H1 (cell line): ENCODE data around the gene PNLIP. TPM values are rescaled to one million over a fixed set of nuclear protein-coding genes. Genes with fewer than 3 reads are reported as not detected.

Source experiments
- CTCF ChIA-PET: fragments of 300-600 bp; sonication (Branson Sonifier 250); formaldehyde crosslinking; loops from one replicate; lab custom pipeline; 2021; ENCODE audit not compliant: partially characterized antibody; lab: Charles Lee
- POLR2A ChIA-PET: fragments of 300-600 bp; sonication (Branson Sonifier 250); formaldehyde crosslinking; loops from one replicate; lab custom pipeline; 2021; ENCODE audit warnings: inconsistent platforms; ENCODE audit not compliant: partially characterized antibody; lab: Charles Lee
- DNase-seq, 2 experiments: peaks; one replicate each; pipeline versions ENCODE4 v3.0.0 to v3.0.0-alpha.2; 2010 to 2022; ENCODE audit warnings: low spot score in 2 of 2, low read depth in 1 of 2, mixed read lengths in 1 of 2
- FAIRE-seq: peaks from 2 replicates; lab custom pipeline; 2011; peaks lifted over from hg19 to GRCh38; lab: Jason Lieb, UNC
- H2AFZ ChIP-seq: 2 replicates; pipeline ENCODE4 v1.8.1; 2012; ENCODE audit warnings: low read length, inconsistent platforms
- H2AK5ac ChIP-seq: 2 replicates; pipeline ENCODE4 v1.6.1; 2013; ENCODE audit warnings: low read depth, low read length
- H2BK120ac ChIP-seq: replicated peaks from 2 replicates; pipeline ENCODE3; 2013; ENCODE audit warnings: low read depth, low read length, inconsistent platforms
- H2BK12ac ChIP-seq: 2 replicates; pipeline ENCODE4 v1.6.1; 2013; ENCODE audit warnings: low read depth, low read length
- H2BK15ac ChIP-seq: 2 replicates; pipeline ENCODE4 v1.6.1; 2013; ENCODE audit warnings: low read length
- H2BK20ac ChIP-seq: 2 replicates; pipeline ENCODE4 v1.6.1; 2013; ENCODE audit warnings: low read length
- H2BK5ac ChIP-seq: 2 replicates; pipeline ENCODE4 v1.6.1; 2013; ENCODE audit warnings: low read depth, low read length
- H3K14ac ChIP-seq: 2 replicates; pipeline ENCODE4 v1.6.1; 2013; ENCODE audit warnings: inconsistent platforms; ENCODE audit not compliant: insufficient read length
- H3K18ac ChIP-seq: 2 replicates; pipeline ENCODE4 v1.6.1; 2013; ENCODE audit warnings: low read length; ENCODE audit errors: extremely low read depth
- H3K23ac ChIP-seq: 2 replicates; pipeline ENCODE4 v1.6.1; 2013; ENCODE audit warnings: inconsistent platforms; ENCODE audit not compliant: insufficient read length
- H3K23me2 ChIP-seq: 2 replicates; pipeline ENCODE4 v1.6.1; 2013; ENCODE audit warnings: low read depth, low read length
- H3K27ac ChIP-seq: 2 replicates; pipeline ENCODE4 v1.6.1; 2011; ENCODE audit warnings: low read depth, low read length, inconsistent platforms
- H3K27me3 ChIP-seq, 4 experiments: replicated peaks in 1 of 4; 1 replicate in 1 of 4; 2 replicates in 3 of 4; pipeline versions ENCODE4 v1.6.1 to v1.8.1; 2011 to 2013; ENCODE audit warnings: low read length in 3 of 4, mild to moderate bottlenecking in 3 of 4, inconsistent platforms in 2 of 4, mixed read lengths in 2 of 4, moderate library complexity in 1 of 4; ENCODE audit not compliant: control insufficient read depth in 3 of 4, insufficient read depth in 3 of 4; ENCODE audit errors: extremely low read depth in 1 of 4
- H3K36me3 ChIP-seq, 4 experiments: 2 replicates each; pipeline versions ENCODE4 v1.6.1 to v1.8.1; 2011 to 2013; ENCODE audit warnings: mild to moderate bottlenecking in 4 of 4, low read length in 3 of 4, moderate library complexity in 2 of 4, control low read depth in 1 of 4, inconsistent platforms in 1 of 4; ENCODE audit not compliant: insufficient read depth in 4 of 4, control insufficient read depth in 2 of 4
- H3K4ac ChIP-seq: replicated peaks from 2 replicates; pipeline ENCODE3; 2013; ENCODE audit warnings: low read length, low read depth, mixed read lengths, inconsistent platforms; ENCODE audit not compliant: insufficient read length
- H3K4me1 ChIP-seq, 4 experiments: replicated peaks in 1 of 4; 1 replicate in 1 of 4; 2 replicates in 3 of 4; pipeline versions ENCODE4 v1.6.1 to v1.8.1; 2011 to 2013; ENCODE audit warnings: low read length in 3 of 4, inconsistent platforms in 2 of 4, mixed read lengths in 1 of 4; ENCODE audit not compliant: insufficient read depth in 4 of 4, control insufficient read depth in 3 of 4
- H3K4me2 ChIP-seq, 2 experiments: 2 replicates each; pipeline versions ENCODE4 v1.6.1 to v1.8.1; 2011 to 2013; ENCODE audit warnings: low read depth in 2 of 2, low read length in 2 of 2, control low read depth in 1 of 2, inconsistent platforms in 1 of 2, mild to moderate bottlenecking in 1 of 2; ENCODE audit not compliant: insufficient read depth in 1 of 2
- H3K4me3 ChIP-seq, 4 experiments: fragments of 200-600, 300-600 bp in 1 of 4; sonication (generic), shearing (Covaris generic), sonication (Bioruptor Twin) in 1 of 4; 2 replicates each; pipeline versions ENCODE4 v1.5.1 to v1.8.1; 2011 to 2016; ENCODE audit warnings: low read length in 4 of 4, low read depth in 3 of 4, control low read depth in 2 of 4, inconsistent platforms in 2 of 4, mild to moderate bottlenecking in 2 of 4, mixed read lengths in 1 of 4, moderate library complexity in 1 of 4; ENCODE audit not compliant: insufficient read depth in 2 of 4; ENCODE audit errors: extremely low read depth in 1 of 4
- H3K56ac ChIP-seq: replicated peaks from 2 replicates; pipeline ENCODE3; 2013; ENCODE audit warnings: low read depth, mild to moderate bottlenecking, mixed read lengths, low read length, inconsistent platforms; ENCODE audit not compliant: insufficient read length
- H3K79me1 ChIP-seq: 2 replicates; pipeline ENCODE4 v1.6.1; 2013; ENCODE audit warnings: low read depth, low read length, control low read depth
- H3K79me2 ChIP-seq, 2 experiments: 2 replicates each; pipeline versions ENCODE4 v1.6.1 to v1.8.1; 2012 to 2013; ENCODE audit warnings: low read length in 2 of 2, mild to moderate bottlenecking in 2 of 2, inconsistent platforms in 1 of 2; ENCODE audit not compliant: insufficient read depth in 2 of 2, control insufficient read depth in 1 of 2
- H3K9ac ChIP-seq, 4 experiments: replicated peaks in 1 of 4; 1 replicate in 1 of 4; 2 replicates in 3 of 4; pipeline versions ENCODE4 v1.6.1 to v1.8.1; 2011 to 2013; ENCODE audit warnings: low read depth in 3 of 4, low read length in 3 of 4, control low read depth in 2 of 4, mild to moderate bottlenecking in 2 of 4, moderate library complexity in 2 of 4, inconsistent platforms in 1 of 4; ENCODE audit errors: extremely low read depth in 1 of 4
- H3K9me3 ChIP-seq, 2 experiments: 2 replicates each; pipeline versions ENCODE4 v1.6.1 to v1.8.1; 2012 to 2013; ENCODE audit warnings: mild to moderate bottlenecking in 2 of 2, moderate library complexity in 2 of 2, control low read depth in 1 of 2, inconsistent platforms in 1 of 2, low read depth in 1 of 2, low read length in 1 of 2, mixed read lengths in 1 of 2; ENCODE audit not compliant: insufficient read depth in 2 of 2
- H4K20me1 ChIP-seq, 2 experiments: replicated peaks in 1 of 2; 2 replicates each; pipeline versions ENCODE3 to v1.8.1; 2011 to 2013; ENCODE audit warnings: inconsistent platforms in 2 of 2, low read length in 2 of 2, mild to moderate bottlenecking in 1 of 2; ENCODE audit not compliant: insufficient read depth in 2 of 2, control insufficient read depth in 1 of 2
- H4K5ac ChIP-seq: 2 replicates; pipeline ENCODE4 v1.6.1; 2013; ENCODE audit warnings: low read length, low read depth, mixed read lengths, inconsistent platforms; ENCODE audit not compliant: insufficient read length
- H4K8ac ChIP-seq: 2 replicates; pipeline ENCODE4 v1.8.0; 2013; ENCODE audit warnings: mild to moderate bottlenecking, moderate library complexity, low read length, inconsistent platforms; ENCODE audit not compliant: insufficient read depth; ENCODE audit errors: extremely low read depth
- H4K91ac ChIP-seq: replicated peaks from 2 replicates; pipeline ENCODE3; 2013; ENCODE audit warnings: low read length, mixed read lengths, inconsistent platforms; ENCODE audit not compliant: insufficient read length
- BACH1 ChIP-seq: IDR thresholded peaks from 2 replicates; pipeline ENCODE4 v1.6.1; 2012; ENCODE audit warnings: low read length, improper control_type of control experiment
- FOSL1 ChIP-seq: IDR thresholded peaks from 2 replicates; pipeline ENCODE4 v1.6.1; 2011; ENCODE audit warnings: mild to moderate bottlenecking, low read depth, low read length, moderate library complexity; ENCODE audit not compliant: insufficient read depth
- MAFK ChIP-seq: IDR thresholded peaks from 2 replicates; pipeline ENCODE4 v1.6.1; 2012; ENCODE audit warnings: low read depth, mild to moderate bottlenecking, improper control_type of control experiment, low read length
- RFX5 ChIP-seq: IDR thresholded peaks from 2 replicates; pipeline ENCODE4 v1.6.1; 2011; ENCODE audit warnings: low read depth, low read length, improper control_type of control experiment, borderline replicate concordance
- SRF ChIP-seq: IDR thresholded peaks from 2 replicates; pipeline ENCODE4 v1.6.1; 2011; ENCODE audit warnings: mild to moderate bottlenecking, low read depth, low read length, moderate library complexity
- TAF7 ChIP-seq: optimal IDR thresholded peaks from 2 replicates; pipeline ENCODE3; 2011; ENCODE audit warnings: low read depth, mild to moderate bottlenecking, inconsistent platforms, low read length, moderate library complexity, borderline replicate concordance
- WGBS, 2 experiments: shearing (Covaris generic) in 1 of 2; methylation state at CpG; one replicate each; pipeline versions ENCODE4 v1.1.6 to v1.1.7; 2013 to 2015; ENCODE audit warnings: low lambda C conversion rate in 2 of 2, mixed read lengths in 2 of 2, inconsistent platforms in 1 of 2, low coverage in 1 of 2, missing lambda C conversion rate in 1 of 2; ENCODE audit not compliant: insufficient replicate concordance in 2 of 2, insufficient coverage in 1 of 2, insufficient read length in 1 of 2; ENCODE audit errors: extremely low coverage in 1 of 2, missing lambda C conversion rate in 1 of 2; 5-methylcytosine and 5-hydroxymethylcytosine counted together
- polyA plus RNA-seq, 7 experiments: library from polyadenylated mRNA; depleted of rRNA in 3 of 7; stranded (reverse) in 5 of 7; unstranded in 2 of 7; fragments of >200 nt in 5 of 7; fragments of 200-250 nt in 2 of 7; gene quantifications; 1 replicate in 5 of 7; 2 replicates in 1 of 7; 4 replicates in 1 of 7; pipeline versions ENCODE4 v1.2.1 to v1.2.3, GENCODE V29; 2011 to 2013; ENCODE audit warnings: missing spikeins in 2 of 7, mixed read lengths in 2 of 7
- total RNA-seq: library from RNA; stranded (reverse); fragmentation: NEBNext Ultra II Directional; extraction: Animal tissue kit (Norgen Biotek cat#: 25700); gene quantifications from 2 replicates; pipeline ENCODE4 v1.2.1, GENCODE V29; 2021

PNLIP gene
- total and polyA plus RNA-seq, 2 of the 8 experiments (the other 6 are each of a cell fraction or from before 2014, with no cell fraction given), result not detected

GRCh38 chr10:116557305-116557880, 11.7 kb downstream of the PNLIP start:
- ChIA-PET POLR2A (no interaction called here), CTCF (interaction anchor here (1.0 to 1.2 kb wide), 3 partner anchors 9 to 618 kb away, joined by 3 to 4 read pairs (median 3); no protein-coding TSS in a partner anchor)
- H3K4me1 ChIP-seq, result no peaks in the 10 kb centered on the region; a peak in 1 of 7 replicates
- no peak overlapping the region for H2BK5ac ChIP-seq
- H3K18ac ChIP-seq, result no peak overlapping the region
- H3K14ac ChIP-seq, result no peak overlapping the region
- H3K36me3 ChIP-seq, result no peaks in the 10 kb centered on the region
- H2AFZ ChIP-seq, result no peak overlapping the region
- no peak for TF ChIP-seq TAF7
- no peak for TF ChIP-seq FOSL1
- no peak for TF ChIP-seq BACH1
- no peak for TF ChIP-seq MAFK
- TF ChIP-seq SRF, result no peak
- no peak for TF ChIP-seq RFX5
- no peak overlapping the region for H4K5ac ChIP-seq
- H4K8ac ChIP-seq, result no peak overlapping the region
- H3K27me3 ChIP-seq, result no peaks in the 10 kb centered on the region
- no peak overlapping the region for H3K56ac ChIP-seq
- no peak overlapping the region for H3K4me2 ChIP-seq
- FAIRE-seq, result no peak
- no peak overlapping the region for H2BK120ac ChIP-seq
- no peak overlapping the region for H2BK12ac ChIP-seq
- H3K4me3 ChIP-seq, result no peak overlapping the region
- no peaks in the 10 kb centered on the region for H3K79me1 ChIP-seq
- H3K27ac ChIP-seq, result no peak overlapping the region
- no peak for DNase-seq
- no peak overlapping the region for H3K9ac ChIP-seq
- no peaks in the 10 kb centered on the region for H3K79me2 ChIP-seq
- no peak overlapping the region for H2BK20ac ChIP-seq
- no peaks in the 10 kb centered on the region for H3K9me3 ChIP-seq
- H4K20me1 ChIP-seq, result no peaks in the 10 kb centered on the region
- 85% methylated on average over 5 of the region's 5 CpGs; no CpG with 5 or more reads in 1 of the 2 experiments for WGBS, 2 experiments
- H2BK15ac ChIP-seq, result no peak overlapping the region
- no peak overlapping the region for H3K23ac ChIP-seq
- no peak overlapping the region for H2AK5ac ChIP-seq
- H4K91ac ChIP-seq, result no peak overlapping the region
- no peaks in the 10 kb centered on the region; the same call in 1 of the 2 replicates for H3K23me2 ChIP-seq
- no peak overlapping the region for H3K4ac ChIP-seq
